ENCODE measurements around the gene PLA2G3. TPM values are rescaled to one million over a fixed set of nuclear protein-coding genes. Genes with fewer than 3 reads are reported as not detected.

PLA2G3 gene
- total RNA-seq, 3 donors from 2014 or later: 0.22 TPM; not detected in 2

DNA sequence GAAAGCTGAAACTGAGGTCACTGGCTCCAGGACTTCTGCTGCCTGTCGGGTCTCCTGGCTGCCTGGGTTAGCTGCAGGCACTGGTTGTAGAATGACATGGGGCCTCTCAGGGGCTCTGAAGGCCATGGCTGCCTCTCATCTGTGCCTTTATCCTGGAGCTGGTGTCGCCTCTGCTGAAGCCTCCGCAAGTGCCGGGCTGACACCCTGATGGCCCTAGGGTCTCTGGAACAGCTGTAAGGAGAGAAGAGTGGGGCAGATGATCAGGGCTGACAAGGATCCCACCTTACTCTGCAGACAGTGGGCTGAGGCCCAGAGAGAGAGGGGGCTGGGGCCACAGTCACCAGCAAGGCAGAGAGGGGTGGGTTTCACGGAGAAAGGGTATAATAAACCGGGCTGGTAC is 4.6 kb downstream of the PLA2G3 start:
- intact Hi-C loops (cut with DNase I, micrococcal nuclease): no loop called here

GRCh38 chr22:31134688-31135087 is 5.6 kb downstream of the PLA2G3 start:
- no peaks in the 10 kb centered on the region for H3K9me3 ChIP-seq
- H3K4me1 ChIP-seq (ENCODE audit: low read depth): no peaks in the 10 kb centered on the region
- TF ChIP-seq CTCF (IDR thresholded peaks at IDR 0.05): no peak
- no peak for DNase-seq
- intact Hi-C loops (cut with DNase I, micrococcal nuclease): no loop called here
- no peak for ATAC-seq
- no peaks in the 10 kb centered on the region for H3K36me3 ChIP-seq (ENCODE audit: low read depth)
- H3K4me3 ChIP-seq: no peak overlapping the region

More for the DNA sequence above, 4.6 kb downstream of the PLA2G3 start:
- H3K36me3 ChIP-seq (ENCODE audit: low read depth): no peaks in the 10 kb centered on the region
- ATAC-seq: no peak
- no peaks in the 10 kb centered on the region for H3K4me1 ChIP-seq (ENCODE audit: low read depth)
- H3K9me3 ChIP-seq: no peaks in the 10 kb centered on the region
- no peak overlapping the region for H3K4me3 ChIP-seq
- no peak for TF ChIP-seq CTCF (IDR thresholded peaks at IDR 0.05)
- DNase-seq: no peak

GRCh38 chr22:31133911-31134310 is 6.4 kb downstream of the PLA2G3 start:
- no peak for TF ChIP-seq CTCF (IDR thresholded peaks at IDR 0.05)
- Histone ChIP-seq H3K36me3 (ENCODE audit: low read depth) (no peaks in the 10 kb centered on the region), H3K9me3 (no peaks in the 10 kb centered on the region), H3K4me1 (ENCODE audit: low read depth) (no peaks in the 10 kb centered on the region), H3K4me3 (no peak overlapping the region)
- ATAC-seq (no peak), DNase-seq (no peak)
- intact Hi-C loops (cut with DNase I, micrococcal nuclease): no loop called here

DNA sequence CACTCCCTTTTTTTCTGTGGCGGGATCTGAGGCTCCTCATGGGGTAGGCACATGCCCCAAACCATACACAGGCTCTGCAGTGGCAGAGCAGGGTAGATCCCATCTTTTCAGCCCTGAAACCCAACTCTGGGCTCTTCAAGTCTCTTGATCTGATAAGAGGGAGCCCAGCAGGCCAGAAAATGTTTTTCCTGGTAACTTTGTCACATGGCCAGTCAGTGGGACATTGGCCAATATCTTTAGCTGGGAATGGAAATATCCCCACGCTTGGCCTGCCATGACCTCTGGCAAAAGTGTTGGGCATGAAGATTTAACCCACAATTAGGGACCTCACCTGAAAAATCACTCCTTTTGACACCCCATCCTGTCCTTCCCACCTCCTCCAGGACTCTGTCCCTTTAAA is 9.4 kb downstream of the PLA2G3 start:
- no peaks in the 10 kb centered on the region for H3K4me1 ChIP-seq (ENCODE audit: low read depth)
- intact Hi-C loops (cut with DNase I, micrococcal nuclease): no loop called here
- H3K4me3 ChIP-seq: no peak overlapping the region
- ATAC-seq: no peak
- no peaks in the 10 kb centered on the region for H3K9me3 ChIP-seq
- H3K36me3 ChIP-seq (ENCODE audit: low read depth): no peaks in the 10 kb centered on the region
- DNase-seq: no peak
- no peak for TF ChIP-seq CTCF (IDR thresholded peaks at IDR 0.05)

- no peak for TF ChIP-seq CTCF (IDR thresholded peaks at IDR 0.05)
- no peaks in the 10 kb centered on the region for H3K4me1 ChIP-seq (ENCODE audit: low read depth)
- no peaks in the 10 kb centered on the region for H3K36me3 ChIP-seq (ENCODE audit: low read depth)
- no peak for ATAC-seq
- H3K4me3 ChIP-seq: no peak overlapping the region
- no peaks in the 10 kb centered on the region for H3K9me3 ChIP-seq
- DNase-seq: peak in 1 of 3 donors; percentile 16
- intact Hi-C loops (cut with DNase I, micrococcal nuclease): no loop called here
These were observed 12.2 kb downstream of the PLA2G3 start for GRCh38 chr22:31128156-31128555.

- DNase-seq: peak in 2 of 3 donors; percentile 34 to 40
- no peak overlapping the region for H3K4me3 ChIP-seq
- H3K9me3 ChIP-seq: no peaks in the 10 kb centered on the region
- H3K36me3 ChIP-seq (ENCODE audit: low read depth): no peaks in the 10 kb centered on the region
- TF ChIP-seq CTCF (IDR thresholded peaks at IDR 0.05): no peak
- H3K4me1 ChIP-seq (ENCODE audit: low read depth): peaks cover 4% of the 10 kb centered on the region
- no peak for ATAC-seq
- intact Hi-C loops (cut with DNase I, micrococcal nuclease): no loop called here
These were observed 13.0 kb downstream of the PLA2G3 start for GRCh38 chr22:31127181-31127772.
